Measurements from ENCODE around the gene COL26A1.
"Not testable (repeated sequence)": the region's sequence is repeated elsewhere in the genome, so short reads cannot be mapped to it uniquely, and the experiment has no call there.

Gene COL26A1

GRCh38 chr7:101362334-101363195 lies at the start of gene COL26A1:
Gene COL26A1, plus strand, starts transcription at chr7:101362875. Its CDS starts 158 bp downstream, at chr7:101363033.
- DNase-seq (ENCODE audit: low read depth): no peak

- DNase-seq (ENCODE audit: low read depth): peak; percentile 36
Measured at GRCh38 chr7:101315336-101315735, 47.3 kb upstream of the COL26A1 start.

DNA sequence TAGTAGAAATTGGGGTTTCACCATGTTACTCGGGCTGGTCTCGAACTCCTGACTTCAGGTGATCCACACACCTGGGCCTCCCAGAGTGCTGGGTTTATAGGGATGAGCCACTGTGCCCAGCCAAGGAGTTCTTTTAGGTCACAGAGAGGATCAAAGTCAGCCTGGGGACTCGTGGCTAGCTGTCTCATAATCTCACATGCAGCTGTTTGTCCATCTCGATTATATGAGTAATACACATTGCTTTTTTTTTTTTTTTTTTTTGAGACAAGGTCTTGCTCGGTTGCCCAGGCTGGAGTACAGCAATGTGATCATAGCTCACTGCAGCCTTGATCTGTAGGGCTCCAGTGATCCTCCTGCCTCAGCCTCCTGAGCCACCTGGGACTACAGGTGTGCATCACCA lies 43.3 kb upstream of the COL26A1 start:
- no peak for DNase-seq (ENCODE audit: low read depth)

DNA sequence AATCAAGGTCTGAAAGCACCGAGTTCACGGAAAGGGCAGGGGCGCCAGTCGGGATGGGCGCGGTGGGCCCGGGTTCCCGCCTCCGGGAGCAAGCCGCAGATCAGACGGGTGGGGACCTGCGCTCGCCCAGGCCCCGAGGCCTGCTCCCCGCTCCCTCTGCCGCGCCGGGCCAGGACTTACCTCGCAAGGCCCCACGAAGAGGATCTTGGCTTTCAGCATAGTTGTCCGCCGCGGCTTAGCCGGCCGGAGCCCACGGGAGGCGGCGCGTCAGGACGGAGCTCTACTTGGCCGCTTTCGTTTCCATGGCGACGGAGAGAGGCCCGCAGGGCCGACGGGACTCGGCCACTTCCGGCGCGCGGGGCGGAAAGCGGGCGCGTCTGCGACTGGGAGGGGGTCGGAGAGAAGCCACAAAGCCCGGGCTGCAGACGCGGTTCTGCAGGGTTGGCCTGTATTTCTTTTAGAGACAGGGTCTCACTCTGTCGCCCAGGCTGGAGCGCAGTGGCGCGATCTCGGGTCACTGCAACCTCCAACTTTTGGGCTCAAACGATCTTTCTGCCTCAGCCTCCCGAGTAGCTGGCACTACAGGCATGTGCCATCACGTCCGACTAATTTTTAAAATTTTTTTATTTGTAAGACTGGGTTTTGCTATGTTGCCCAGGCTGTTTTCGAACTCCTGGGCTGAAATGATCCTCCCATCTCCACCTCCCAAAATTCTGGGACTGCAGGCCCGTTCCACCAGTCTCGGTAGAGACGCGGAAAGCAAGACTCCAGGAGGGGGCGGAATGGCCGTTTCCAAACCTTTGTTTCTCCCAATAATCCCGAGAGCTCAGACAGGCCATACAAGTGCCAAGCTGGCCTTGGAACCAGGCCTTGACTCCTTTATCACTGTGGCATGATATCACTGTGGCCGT lies 40.9 kb upstream of the COL26A1 start, which contains the start of gene IFT22:
Gene IFT22 (minus strand): TSS at position 322 of the 911 bp plus-strand sequence. CDS start 103 bp downstream, at position 219.
- peak; percentile 82 for DNase-seq (ENCODE audit: low read depth)

DNA sequence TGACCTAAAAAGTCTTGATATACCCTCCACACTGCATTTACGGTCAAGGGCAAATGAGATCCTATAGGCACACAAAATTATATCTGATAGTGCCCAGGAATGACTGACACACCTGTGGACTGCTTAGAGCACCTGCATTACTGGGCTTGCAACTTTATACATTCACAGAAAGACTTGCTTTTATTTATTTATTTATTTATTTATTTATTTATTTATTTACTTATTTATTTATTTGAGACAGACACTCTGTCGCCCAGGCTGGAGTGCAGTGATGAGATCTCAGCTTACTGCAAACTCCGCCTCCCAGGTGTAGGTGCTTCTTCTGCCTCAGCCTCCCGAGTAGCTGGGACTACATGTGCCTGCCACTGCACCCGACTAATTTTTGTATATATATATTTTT lies 34.5 kb upstream of the COL26A1 start:
- no peak for DNase-seq (ENCODE audit: low read depth)

GRCh38 chr7:101330011-101330484 lies 32.6 kb upstream of the COL26A1 start:
- DNase-seq (ENCODE audit: low read depth): no peak

DNA sequence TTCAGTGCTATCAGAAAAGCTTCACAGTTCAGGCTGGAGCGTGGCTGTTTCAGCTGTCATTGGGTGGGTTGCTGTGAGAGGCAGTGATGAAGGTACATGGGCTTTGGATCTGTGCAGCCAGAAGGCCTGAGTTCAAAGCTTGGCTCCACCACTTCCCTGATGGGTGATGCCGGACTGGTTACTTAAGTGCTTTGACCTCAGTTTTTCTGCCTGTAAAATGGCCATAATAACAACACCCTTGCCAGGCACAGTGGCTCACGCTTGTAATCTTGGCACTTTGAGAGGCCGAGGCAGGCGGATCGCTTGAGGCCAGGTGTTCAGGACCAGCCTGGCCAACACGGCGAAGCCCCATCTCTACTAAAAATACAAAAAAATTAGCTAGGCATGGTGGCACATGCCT lies 30.6 kb upstream of the COL26A1 start:
- DNase-seq (ENCODE audit: low read depth): no peak

DNA sequence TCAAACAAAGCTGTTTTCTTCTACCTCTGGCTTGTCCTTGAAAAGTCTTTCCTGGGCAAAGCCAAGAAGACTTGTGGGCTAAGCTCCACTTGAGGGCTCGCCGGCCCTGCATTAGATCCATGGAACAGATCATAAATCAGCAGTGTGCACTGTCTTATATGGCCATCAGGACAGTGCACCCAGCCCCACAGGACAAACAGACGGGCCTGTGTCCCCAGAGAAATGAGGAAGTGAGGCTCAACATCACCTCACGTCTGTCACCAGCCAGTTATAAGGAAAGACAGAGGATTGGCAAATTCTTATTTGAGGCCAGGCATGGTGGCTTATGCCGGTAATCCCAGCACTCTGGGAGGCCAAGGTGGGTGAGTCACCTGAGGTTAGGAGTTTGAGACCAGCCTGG lies 28.8 kb upstream of the COL26A1 start:
- DNase-seq (ENCODE audit: low read depth): no peak

- DNase-seq (ENCODE audit: low read depth): no peak
Measured at GRCh38 chr7:101340379-101340778, 22.3 kb upstream of the COL26A1 start.

GRCh38 chr7:101342892-101343291 lies 19.8 kb upstream of the COL26A1 start:
- DNase-seq (ENCODE audit: low read depth): no peak

DNA sequence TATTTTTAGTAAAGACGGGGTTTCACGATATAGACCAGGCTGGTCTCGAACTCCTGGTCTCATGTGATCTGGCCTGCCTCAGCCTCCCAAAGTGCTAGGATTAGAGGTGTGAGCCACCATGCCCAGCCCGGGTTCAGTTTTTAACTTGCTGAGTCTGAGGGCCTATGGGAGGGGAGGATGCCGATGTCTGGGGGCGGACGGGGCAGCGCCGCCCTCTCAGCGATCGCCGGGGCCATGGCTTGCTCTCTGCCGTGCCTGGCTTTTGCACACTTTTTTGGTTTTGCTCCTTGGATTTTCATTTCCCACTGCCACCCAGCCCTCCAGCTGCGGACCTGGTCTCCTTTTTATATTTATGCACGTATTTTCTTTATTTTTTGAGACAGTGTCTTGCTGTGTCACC lies 15.2 kb upstream of the COL26A1 start:
- no peak for DNase-seq (ENCODE audit: low read depth)

DNA sequence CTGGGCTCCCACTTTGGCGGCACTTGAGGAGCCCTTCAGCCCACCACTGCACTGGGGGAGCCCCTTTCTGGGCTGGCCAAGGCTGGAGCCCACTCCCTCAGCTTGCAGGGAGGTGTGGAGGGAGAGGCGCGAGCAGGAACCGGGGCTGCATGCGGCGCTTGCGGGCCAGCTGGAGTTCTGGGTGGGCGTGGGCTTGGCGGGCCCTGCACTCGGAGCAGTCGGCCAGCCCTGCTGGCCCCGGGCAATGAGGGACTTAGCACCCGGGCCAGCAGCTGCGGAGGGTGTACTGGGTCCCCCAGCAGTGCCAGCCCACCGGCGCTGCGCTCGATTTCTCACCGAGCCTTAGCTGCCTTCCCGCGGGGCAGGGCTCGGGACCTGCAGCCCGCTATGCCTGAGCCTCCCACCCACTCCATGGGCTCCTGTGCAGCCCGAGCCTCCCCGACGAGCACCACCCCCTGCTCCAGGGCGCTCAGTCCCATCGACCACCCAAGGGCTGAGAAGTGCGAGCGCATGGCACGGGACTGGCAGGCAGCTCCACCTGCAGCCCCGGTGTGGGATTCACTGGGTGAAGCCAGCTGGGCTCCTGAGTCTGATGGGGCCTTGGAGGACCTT lies 14.1 kb upstream of the COL26A1 start:
- DNase-seq (ENCODE audit: low read depth): not testable (repeated sequence)

- not testable (repeated sequence) for DNase-seq (ENCODE audit: low read depth)
Measured at GRCh38 chr7:101349300-101349699, 13.4 kb upstream of the COL26A1 start.

DNA sequence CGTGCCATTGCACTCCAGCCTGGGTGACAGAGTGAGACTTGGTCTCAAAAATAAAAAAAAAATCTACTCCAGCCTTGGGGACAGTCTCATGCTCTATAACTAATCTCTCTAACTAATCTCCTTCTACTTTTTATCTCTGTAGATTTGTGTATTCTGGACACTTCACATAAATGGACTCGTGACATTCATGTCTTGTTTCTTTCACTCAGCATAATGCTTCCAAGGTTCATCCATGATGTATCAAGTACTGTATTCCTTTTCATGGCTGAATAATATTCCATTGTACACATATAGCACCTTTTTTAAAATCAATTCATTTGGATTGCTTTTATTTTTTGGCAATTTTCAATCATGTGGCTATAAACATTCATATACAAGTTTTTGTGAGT lies 9.8 kb upstream of the COL26A1 start:
- no peak for DNase-seq (ENCODE audit: low read depth)

DNA sequence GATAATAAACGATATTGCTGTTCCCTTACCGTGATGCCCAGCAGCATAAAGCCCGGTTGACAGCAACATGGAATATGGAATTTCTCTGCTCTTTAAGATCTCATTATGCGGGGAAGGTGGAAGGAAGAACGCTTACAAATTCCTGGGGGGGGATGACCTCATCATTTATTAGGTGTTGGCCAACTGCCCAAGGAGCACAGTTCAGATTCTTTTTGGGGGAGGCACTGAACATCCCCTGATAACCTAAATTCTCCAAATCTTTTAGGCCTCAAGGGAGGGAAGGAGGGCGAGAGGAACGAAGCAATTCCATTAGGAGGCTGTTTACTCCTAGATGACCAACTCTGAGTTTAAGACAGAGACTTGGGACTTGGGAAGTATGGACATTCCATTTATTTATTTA lies 5.2 kb upstream of the COL26A1 start:
- no peak for DNase-seq (ENCODE audit: low read depth)

- no peak for DNase-seq (ENCODE audit: low read depth)
Measured at GRCh38 chr7:101363196-101363733, 590 bp downstream of the COL26A1 start.

DNA sequence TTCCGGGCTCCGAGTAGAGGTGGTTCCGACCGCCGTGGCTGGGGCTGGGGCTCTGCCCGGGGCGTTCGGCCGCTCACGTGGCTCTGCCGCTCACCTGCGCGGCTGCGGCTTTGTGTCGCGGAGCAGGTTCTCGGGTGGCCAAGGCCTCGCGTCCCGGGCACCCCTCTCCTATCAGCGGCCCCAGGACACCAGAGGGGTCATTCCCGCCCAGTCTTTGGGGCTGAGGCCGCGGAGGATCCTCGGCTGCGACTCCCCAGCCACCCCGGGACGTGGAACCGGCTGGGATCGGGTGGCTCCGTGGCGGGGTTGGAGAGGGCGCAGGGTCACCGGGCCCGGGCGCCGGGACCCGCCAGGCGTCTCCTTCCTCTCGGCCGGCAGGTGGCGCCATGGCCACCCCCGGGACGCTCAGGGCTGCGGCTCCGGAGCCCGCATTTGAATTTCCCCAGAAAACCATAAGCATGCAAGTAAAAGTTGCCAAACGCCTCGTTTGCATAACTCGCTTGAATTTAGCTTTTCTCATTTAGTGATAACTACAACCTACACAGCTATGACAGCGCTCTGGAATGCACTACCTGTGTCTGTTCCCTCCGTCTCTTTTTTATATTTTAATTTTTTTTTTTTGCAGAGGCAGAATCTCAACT lies 1.2 kb downstream of the COL26A1 start:
- peak; percentile 61 for DNase-seq (ENCODE audit: low read depth)

- DNase-seq (ENCODE audit: low read depth): no peak
Measured at GRCh38 chr7:101365956-101366355, 3.3 kb downstream of the COL26A1 start.

DNA sequence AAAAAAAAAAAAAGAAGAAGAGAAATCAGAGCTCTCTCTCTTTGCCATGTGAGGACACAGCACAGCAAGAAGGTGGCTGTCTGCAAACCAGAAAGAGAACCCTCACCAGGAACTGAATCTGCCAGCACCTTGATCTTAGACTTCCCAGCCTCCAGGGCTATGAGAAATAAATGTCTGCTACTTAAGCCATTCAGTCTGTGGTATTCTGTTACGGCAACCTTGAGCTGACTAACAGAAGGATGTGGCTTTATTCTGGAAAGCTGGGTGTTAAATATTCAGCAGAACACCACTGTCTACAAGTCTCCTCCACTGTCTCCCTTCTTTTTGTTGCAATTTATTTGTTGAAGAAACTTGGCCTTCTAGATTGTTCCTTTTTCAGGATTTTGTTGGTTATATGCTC lies 5.0 kb downstream of the COL26A1 start:
- no peak for DNase-seq (ENCODE audit: low read depth)

DNA sequence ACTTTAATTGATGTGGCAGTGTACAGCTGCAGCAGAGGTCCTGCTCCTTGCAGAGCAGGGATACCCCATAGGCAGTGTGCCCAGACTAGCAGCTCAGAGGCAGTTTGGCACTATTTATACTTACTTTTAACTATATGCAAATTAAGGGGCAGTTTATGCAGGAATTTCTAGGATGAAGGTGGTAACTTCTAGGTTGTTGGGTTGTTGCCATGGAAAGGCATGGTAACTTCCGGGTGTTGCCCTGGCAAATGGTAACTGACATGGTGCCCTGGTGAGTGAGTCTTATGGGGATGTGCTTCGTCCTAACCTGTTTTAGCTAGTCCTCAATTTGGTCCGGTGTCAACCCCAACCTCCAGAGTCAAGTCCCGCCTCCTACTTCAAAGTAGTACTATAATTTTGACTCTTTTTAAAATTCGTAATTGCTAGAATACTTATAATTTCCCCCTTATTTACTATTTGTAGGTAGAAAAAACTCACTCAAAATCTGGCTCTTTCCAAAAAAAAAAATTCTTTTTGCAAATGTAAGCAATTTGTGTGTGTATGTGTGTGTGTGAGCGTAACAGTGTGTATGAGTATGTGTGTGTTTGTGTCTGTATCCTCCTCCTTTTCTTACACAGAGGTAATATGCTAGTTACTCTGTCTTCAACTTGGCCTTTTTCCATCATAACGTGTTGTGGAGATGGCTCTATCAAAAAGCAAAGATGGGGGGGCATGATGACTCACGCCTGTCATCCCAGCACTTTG lies 5.9 kb downstream of the COL26A1 start:
- no peak for DNase-seq (ENCODE audit: low read depth)

GRCh38 chr7:101370836-101371235 lies 8.2 kb downstream of the COL26A1 start:
- DNase-seq (ENCODE audit: low read depth): no peak

Measured in activated T-cell treated with anti-CD3 and anti-CD28 coated beads for 24 hours (primary cell).